Spleen (tissue), 7 donors: Measurements from ENCODE around the gene PRIM2.

Source experiments
- POLR2A ChIP-seq, 3 donors: fragments of 450-650 bp; IDR thresholded peaks; one replicate each; pipeline ENCODE4 v1.5.1; 2017; ENCODE audit warnings: antibody characterized with exemption in 3 of 3, mild to moderate bottlenecking in 1 of 3
- TF ChIP-seq, protein P1 (sequence below), 11 experiments: fragments of 200-600 bp in 7 of 11; fragments of 450-650 bp in 4 of 11; sonication (generic) in 4 of 11; IDR thresholded peaks in 8 of 11; conservative IDR thresholded peaks in 3 of 11; 1 replicate in 7 of 11; 2 replicates in 4 of 11; pipeline versions ENCODE4 v1.4.0 to v1.8.0; 2016 to 2021; ENCODE audit warnings: antibody characterized with exemption in 11 of 11, inconsistent platforms in 4 of 11, mild to moderate bottlenecking in 1 of 11
- donor health status: DM: no; HTN: no; CAD: no; lungs with moderate emphysema.
- donor health status: DM: no; HTN: no; CAD: no.
- donor health status: DM: no; HTN: no; CAD: no.

DNA sequence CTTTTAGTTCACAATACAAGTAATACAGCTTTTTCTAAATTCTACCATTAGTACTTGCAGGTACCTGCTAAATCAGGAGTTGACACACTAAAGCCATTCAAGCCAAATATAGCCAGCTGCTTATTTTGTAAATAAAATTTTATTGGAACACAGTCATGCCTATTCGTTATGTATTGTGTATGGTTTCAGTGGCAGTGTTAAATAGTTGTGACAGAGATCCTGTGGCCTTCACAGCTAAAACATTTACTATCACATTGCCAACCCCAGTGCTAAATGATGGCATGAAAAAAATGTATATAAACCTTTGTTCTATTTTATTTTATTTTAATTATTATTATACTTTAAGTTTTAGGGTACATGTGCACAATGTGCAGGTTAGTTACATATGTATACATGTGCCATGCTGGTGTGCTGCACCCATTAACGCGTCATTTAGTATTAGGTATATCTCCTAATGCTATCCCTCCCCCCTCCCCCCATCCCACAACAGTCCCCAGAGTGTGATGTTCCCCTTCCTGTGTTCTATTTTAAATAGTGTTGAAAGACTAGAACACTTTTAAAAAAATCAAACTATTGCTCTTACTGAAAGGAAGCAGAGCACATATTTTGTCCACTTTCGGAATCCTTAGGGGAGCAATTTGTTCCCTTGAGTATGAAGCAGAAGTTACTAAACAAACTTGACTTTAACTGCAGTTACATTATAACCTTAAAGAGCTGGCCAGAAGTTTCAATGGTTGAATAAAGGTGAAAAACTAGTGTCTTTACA is 115.7 kb downstream of the PRIM2 start:
- TF ChIP-seq POLR2A (IDR thresholded peaks at IDR 0.05) = no peak
- TF ChIP-seq, protein P1, sequence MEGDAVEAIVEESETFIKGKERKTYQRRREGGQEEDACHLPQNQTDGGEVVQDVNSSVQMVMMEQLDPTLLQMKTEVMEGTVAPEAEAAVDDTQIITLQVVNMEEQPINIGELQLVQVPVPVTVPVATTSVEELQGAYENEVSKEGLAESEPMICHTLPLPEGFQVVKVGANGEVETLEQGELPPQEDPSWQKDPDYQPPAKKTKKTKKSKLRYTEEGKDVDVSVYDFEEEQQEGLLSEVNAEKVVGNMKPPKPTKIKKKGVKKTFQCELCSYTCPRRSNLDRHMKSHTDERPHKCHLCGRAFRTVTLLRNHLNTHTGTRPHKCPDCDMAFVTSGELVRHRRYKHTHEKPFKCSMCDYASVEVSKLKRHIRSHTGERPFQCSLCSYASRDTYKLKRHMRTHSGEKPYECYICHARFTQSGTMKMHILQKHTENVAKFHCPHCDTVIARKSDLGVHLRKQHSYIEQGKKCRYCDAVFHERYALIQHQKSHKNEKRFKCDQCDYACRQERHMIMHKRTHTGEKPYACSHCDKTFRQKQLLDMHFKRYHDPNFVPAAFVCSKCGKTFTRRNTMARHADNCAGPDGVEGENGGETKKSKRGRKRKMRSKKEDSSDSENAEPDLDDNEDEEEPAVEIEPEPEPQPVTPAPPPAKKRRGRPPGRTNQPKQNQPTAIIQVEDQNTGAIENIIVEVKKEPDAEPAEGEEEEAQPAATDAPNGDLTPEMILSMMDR (IDR thresholded peaks at IDR 0.05 in 8 of 11, conservative IDR thresholded peaks at IDR 0.05 in 3 of 11) = no peak
